ENCODE measurements around the gene PGM5.

Gene PGM5

GRCh38 chr9:68507806-68508145 lies 151.4 kb downstream of the PGM5 start:
- Histone ChIP-seq H3K9me3 (ENCODE audit: insufficient read depth, low read length) (no peaks in the 10 kb centered on the region), H3K27me3 (ENCODE audit: low read length) (no peaks in the 10 kb centered on the region), H3F3A (ENCODE audit: insufficient read depth) (no peaks in the 10 kb centered on the region)

GRCh38 chr9:68508547-68508946 lies 152.1 kb downstream of the PGM5 start:
- no peaks in the 10 kb centered on the region for H3K9me2 ChIP-seq (replicated peaks; ENCODE audit: insufficient read depth, low read length)
- H3K36me3 ChIP-seq (ENCODE audit: low read length) = no peaks in the 10 kb centered on the region
- no peaks in the 10 kb centered on the region for H3K27me3 ChIP-seq (ENCODE audit: low read length)

More at GRCh38 chr9:68507806-68508145, 151.4 kb downstream of the PGM5 start:
- Histone ChIP-seq H3K36me3 (ENCODE audit: low read length) (no peaks in the 10 kb centered on the region), H3K4me3 (ENCODE audit: insufficient read depth, low read length, poor library complexity, severe bottlenecking) (no peak overlapping the region), H4K20me1 (ENCODE audit: low read depth, low read length) (no peaks in the 10 kb centered on the region), H3K79me2 (ENCODE audit: insufficient read depth, low read length) (no peaks in the 10 kb centered on the region), H2AFZ (ENCODE audit: low read depth, low read length, severe bottlenecking) (no peak overlapping the region), H3K4me2 (ENCODE audit: low read depth, low read length, poor library complexity, severe bottlenecking) (no peak overlapping the region), H3K9me2 (replicated peaks; ENCODE audit: insufficient read depth, low read length) (no peaks in the 10 kb centered on the region), H3K9ac (ENCODE audit: low read length) (no peak overlapping the region), H3K27ac (ENCODE audit: low read depth, low read length) (no peak overlapping the region)
- TF ChIP-seq CTCF (IDR thresholded peaks at IDR 0.05; ENCODE audit: insufficient read depth, low read length, poor library complexity, severe bottlenecking) = no peak
- no peak for TF ChIP-seq EZH2phosphoT487 (conservative IDR thresholded peaks at IDR 0.05; ENCODE audit: low read length)

GRCh38 chr9:68509689-68510088 lies 153.3 kb downstream of the PGM5 start:
- H2AFZ ChIP-seq (ENCODE audit: low read depth, low read length, severe bottlenecking) = no peak overlapping the region
- H3K4me2 ChIP-seq (ENCODE audit: low read depth, low read length, poor library complexity, severe bottlenecking) = no peak overlapping the region
- no peaks in the 10 kb centered on the region for H3K36me3 ChIP-seq (ENCODE audit: low read length)
- no peak overlapping the region for H3K4me3 ChIP-seq (ENCODE audit: insufficient read depth, low read length, poor library complexity, severe bottlenecking)
- H3K9me2 ChIP-seq (replicated peaks; ENCODE audit: insufficient read depth, low read length) = no peaks in the 10 kb centered on the region
- H4K20me1 ChIP-seq (ENCODE audit: low read depth, low read length) = no peaks in the 10 kb centered on the region
- H3F3A ChIP-seq (ENCODE audit: insufficient read depth) = no peaks in the 10 kb centered on the region
- no peaks in the 10 kb centered on the region for H3K27me3 ChIP-seq (ENCODE audit: low read length)
- TF ChIP-seq EZH2phosphoT487 (conservative IDR thresholded peaks at IDR 0.05; ENCODE audit: low read length) (no peak), CTCF (IDR thresholded peaks at IDR 0.05; ENCODE audit: insufficient read depth, low read length, poor library complexity, severe bottlenecking) (no peak)
- no peak overlapping the region for H3K9ac ChIP-seq (ENCODE audit: low read length)
- no peaks in the 10 kb centered on the region for H3K9me3 ChIP-seq (ENCODE audit: insufficient read depth, low read length)
- no peak overlapping the region for H3K27ac ChIP-seq (ENCODE audit: low read depth, low read length)
- no peaks in the 10 kb centered on the region for H3K79me2 ChIP-seq (ENCODE audit: insufficient read depth, low read length)

More at GRCh38 chr9:68508547-68508946, 152.1 kb downstream of the PGM5 start:
- H3K79me2 ChIP-seq (ENCODE audit: insufficient read depth, low read length) = no peaks in the 10 kb centered on the region
- H2AFZ ChIP-seq (ENCODE audit: low read depth, low read length, severe bottlenecking) = no peak overlapping the region
- H3K4me2 ChIP-seq (ENCODE audit: low read depth, low read length, poor library complexity, severe bottlenecking) = no peak overlapping the region
- no peak overlapping the region for H3K4me3 ChIP-seq (ENCODE audit: insufficient read depth, low read length, poor library complexity, severe bottlenecking)
- H4K20me1 ChIP-seq (ENCODE audit: low read depth, low read length) = no peaks in the 10 kb centered on the region
- no peaks in the 10 kb centered on the region for H3F3A ChIP-seq (ENCODE audit: insufficient read depth)
- H3K9ac ChIP-seq (ENCODE audit: low read length) = no peak overlapping the region
- TF ChIP-seq EZH2phosphoT487 (conservative IDR thresholded peaks at IDR 0.05; ENCODE audit: low read length) = no peak
- TF ChIP-seq CTCF (IDR thresholded peaks at IDR 0.05; ENCODE audit: insufficient read depth, low read length, poor library complexity, severe bottlenecking) = no peak
- H3K27ac ChIP-seq (ENCODE audit: low read depth, low read length) = no peak overlapping the region
- H3K9me3 ChIP-seq (ENCODE audit: insufficient read depth, low read length) = no peaks in the 10 kb centered on the region
